Suppressor macrophage treated with lipopolysaccharide for 1 hour (primary cell): ENCODE measurements around the gene ASNS.
A peak's percentile ranks its signal among the peaks of the same experiment; 100 is the strongest.
"Not testable (repeated sequence)": the region's sequence is repeated elsewhere in the genome, so short reads cannot be mapped to it uniquely, and the experiment has no call there.

ENCODE experiments used
- DNase-seq, 3 donors: peaks; one replicate each; pipeline ENCODE4 v3.0.0-alpha.2; 2020 to 2022

The ASNS gene, protein sequence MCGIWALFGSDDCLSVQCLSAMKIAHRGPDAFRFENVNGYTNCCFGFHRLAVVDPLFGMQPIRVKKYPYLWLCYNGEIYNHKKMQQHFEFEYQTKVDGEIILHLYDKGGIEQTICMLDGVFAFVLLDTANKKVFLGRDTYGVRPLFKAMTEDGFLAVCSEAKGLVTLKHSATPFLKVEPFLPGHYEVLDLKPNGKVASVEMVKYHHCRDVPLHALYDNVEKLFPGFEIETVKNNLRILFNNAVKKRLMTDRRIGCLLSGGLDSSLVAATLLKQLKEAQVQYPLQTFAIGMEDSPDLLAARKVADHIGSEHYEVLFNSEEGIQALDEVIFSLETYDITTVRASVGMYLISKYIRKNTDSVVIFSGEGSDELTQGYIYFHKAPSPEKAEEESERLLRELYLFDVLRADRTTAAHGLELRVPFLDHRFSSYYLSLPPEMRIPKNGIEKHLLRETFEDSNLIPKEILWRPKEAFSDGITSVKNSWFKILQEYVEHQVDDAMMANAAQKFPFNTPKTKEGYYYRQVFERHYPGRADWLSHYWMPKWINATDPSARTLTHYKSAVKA

DNA sequence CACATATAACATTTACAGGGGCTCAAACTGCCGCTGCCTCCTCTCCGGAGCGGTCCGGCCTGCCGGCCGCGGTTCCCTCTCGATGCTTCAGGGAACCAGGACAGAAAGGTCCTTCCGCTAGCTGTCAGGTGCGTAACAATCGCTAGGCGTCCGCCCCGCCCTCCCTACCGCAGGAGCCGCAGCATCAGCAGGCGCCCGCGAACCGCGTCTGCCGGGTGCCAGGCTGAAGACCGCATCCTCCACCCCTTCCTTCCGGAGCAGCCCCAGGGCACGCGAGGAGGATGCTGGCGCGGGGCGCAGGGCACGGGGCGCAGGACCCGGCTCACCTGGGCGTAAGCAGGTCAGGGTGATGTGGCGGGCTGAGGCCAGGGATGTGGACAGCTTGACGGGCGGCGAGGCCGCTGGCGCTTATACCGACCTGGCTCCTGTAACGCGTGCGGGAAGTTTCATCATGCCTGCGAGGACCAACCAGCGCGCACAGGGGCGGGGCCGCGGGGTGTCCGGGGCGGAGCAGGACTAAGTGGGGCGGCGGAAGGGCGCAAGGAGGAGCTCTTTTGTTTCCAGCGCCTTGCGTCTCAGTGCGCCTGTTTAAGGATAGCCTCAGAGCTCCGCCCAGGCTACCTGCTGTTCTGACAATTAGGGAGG is at the start of gene ASNS:
TSS of gene ASNS (minus strand) at position 384 of the 645 bp plus-strand sequence. CDS start 3,252 bp downstream, outside the sequence.
- peak; percentile 84 to 92 (median 90) for DNase-seq

DNA sequence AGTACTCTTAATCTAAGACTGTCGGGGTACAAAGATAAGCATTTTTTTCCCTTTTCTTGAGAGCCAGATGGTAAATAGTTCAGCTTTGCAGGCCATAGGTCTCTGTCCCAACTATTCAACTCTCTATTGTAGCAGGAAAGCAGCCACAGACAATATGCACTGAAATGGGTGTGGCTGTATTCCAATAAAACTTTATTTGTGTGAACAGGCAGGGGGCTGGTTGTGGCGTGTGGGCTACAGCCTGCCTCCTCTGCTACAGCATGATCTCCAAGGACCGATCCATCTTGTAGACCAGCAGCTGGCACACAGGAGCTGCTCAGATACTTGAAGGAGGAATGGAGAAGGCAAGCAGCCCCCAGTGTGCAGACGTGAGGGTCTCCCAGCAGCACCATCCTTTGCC is 49.0 kb upstream of the ASNS start:
- not testable (repeated sequence) for DNase-seq

DNA sequence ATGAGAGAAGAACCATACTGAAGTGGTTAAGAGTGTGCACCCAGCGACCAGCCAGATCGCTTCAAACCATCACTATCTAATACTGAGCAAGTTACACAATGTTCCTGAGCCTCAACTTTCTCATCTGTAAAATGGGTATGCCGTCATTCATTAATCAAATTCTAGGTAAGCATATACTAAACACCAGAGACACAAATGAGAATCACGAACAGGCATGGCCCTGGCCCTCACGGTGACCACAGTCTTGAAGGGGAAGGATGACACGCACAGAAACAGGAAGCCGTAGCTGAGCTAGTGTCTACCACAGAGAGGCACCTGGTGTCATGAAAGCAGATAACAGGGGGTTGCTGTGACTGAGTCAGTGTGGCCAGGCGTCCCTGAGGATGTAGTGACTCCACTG is 43.1 kb upstream of the ASNS start:
- not testable (repeated sequence) for DNase-seq

DNA sequence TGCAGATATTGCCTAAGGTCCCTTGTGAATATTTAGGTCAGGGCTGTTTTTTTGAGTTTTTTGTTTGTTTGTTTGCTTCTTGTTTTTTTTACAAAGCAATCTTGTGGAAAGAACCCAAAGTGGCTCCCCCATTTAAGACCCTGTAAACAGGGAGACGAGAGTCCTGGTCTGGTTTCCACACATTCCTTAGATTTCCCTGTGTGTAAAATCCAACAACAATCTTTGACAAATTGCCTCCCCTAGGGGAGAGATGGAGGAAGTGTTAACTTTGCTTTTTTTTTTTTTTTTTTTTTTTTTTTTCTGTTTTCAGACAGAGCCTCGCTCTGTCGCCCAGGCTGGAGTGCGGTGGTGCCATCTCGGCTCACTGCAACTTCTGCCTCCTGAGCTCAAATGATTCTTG is 40.1 kb upstream of the ASNS start:
- DNase-seq = not testable (repeated sequence)

DNA sequence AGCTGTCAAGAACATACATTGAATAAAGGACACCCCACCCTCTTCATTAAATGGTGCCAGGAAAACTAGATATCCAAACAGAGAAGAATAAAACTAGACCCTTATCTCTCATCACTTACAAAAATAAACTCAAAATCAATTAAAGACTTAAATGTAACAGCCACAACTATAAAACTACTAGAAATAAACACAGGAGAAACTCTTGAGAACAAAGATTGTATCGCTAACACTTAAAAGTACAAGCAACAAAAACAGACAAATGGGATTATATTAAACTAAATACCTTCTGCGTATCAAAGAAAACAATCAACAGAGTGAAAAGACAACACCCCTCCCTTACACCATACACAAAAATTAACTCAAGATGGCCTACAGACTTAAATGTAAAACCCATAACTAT is 24.7 kb upstream of the ASNS start:
- not testable (repeated sequence) for DNase-seq

DNA sequence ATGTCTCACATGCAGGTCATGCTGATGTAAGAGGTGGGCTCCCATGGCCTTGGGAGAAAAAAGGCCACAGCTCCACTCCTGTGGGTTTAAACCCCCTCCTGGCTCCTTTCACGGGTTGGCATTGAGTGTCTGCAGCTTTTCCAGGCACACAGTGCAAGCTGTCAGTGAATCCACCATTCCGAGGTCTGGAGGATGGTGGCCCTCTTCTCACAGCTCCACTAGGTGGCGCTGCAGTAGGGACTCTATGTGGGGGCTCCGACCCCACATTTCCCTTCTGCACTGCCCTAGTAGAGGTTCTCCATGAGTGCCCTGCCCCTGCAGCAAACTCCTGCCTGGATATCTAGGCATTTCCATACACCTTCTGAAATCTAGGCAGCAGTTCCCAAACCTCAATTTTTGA is 19.5 kb upstream of the ASNS start:
- not testable (repeated sequence) for DNase-seq

DNA sequence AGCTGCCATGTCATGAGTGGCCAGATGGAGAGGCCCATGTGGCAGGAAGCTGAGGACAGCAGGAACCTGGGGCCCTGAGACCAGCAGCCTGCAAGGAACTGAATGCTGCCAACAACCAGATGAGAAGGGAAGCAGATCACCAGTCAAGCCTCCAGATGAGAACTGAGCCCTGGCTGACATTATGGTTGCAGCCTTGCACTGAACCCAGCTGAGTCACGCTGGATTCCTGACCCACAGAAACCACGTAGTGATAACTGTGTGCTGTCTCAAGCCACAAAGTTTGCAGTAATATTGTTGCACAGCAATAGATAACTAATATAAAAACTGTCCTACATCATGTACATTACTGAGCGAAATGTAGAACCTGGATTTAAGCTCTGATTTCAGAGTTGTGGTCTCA is 7.3 kb upstream of the ASNS start:
- not testable (repeated sequence) for DNase-seq

DNA sequence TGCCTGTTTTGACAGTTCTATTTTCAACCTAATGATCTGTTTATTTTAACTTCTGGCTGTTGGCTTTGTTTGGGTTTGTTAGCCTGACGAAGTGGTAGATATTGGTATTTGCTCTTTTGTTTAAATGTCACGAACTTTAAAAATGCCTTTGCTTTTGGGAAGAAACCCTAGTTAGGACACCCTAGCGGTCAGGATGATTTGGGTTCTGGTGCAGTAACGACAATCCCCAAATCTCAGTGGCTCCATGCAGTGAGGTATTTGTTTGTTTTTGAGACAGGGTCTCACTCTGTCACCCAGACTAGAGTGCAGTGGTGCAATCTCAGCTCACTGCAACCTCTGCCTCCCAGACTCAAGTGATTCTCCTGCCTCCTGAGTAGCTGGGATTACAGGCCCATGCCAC is 2.7 kb upstream of the ASNS start:
- not testable (repeated sequence) for DNase-seq

DNA sequence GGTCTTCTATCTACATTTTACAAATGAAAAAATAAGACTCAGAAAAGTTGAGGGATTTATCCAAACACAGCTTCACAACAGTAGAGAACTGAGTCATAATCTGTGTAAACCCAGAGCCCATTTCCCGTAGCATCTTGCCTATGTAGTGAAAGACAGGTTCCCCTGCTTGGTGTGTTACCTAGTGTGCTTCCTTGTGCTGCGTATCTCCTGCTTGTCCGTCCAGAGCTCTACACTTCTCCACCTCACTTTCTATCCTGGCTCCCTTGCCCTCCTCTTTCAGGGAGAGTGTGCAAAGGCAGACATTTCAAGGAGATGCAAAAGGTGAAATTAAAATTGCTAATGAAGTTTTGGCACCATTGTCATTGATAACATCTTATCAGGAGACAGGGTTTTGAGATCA is 1.4 kb upstream of the ASNS start:
- DNase-seq = no peak

DNA sequence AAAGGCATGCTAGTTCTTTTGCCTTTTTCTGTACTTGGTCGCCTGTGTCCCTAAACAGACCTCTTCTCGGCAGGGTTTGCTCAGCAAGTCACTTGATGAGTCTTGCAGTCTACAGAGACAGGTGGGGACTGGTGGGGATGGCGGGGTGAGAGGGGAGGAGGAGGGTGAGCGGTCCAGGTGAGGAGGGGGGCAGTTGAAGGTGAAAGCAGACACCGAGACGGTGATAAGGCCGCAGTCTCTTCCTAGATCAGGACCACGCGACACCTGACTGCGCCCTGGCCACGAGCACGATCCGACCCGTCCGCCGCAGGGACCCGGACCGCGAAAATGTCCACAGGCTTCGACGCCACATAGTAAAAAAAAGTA is 566 bp downstream of the ASNS start:
- no peak for DNase-seq

DNA sequence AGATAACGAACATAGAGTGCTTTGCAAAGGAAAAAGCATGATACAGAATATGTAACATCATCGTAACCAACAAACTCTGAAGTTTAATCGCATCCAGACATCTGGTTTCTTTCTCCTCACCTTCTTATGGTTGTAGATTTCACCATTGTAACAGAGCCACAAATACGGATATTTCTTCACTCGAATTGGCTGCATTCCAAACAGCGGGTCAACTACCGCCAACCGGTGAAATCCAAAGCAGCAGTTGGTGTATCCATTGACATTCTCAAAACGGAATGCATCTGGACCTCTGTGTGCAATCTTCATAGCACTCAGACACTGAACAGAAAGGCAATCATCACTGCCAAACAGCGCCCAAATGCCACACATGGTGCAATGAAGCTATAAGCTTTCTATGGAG is 3.4 kb downstream of the ASNS start:
- no peak for DNase-seq

DNA sequence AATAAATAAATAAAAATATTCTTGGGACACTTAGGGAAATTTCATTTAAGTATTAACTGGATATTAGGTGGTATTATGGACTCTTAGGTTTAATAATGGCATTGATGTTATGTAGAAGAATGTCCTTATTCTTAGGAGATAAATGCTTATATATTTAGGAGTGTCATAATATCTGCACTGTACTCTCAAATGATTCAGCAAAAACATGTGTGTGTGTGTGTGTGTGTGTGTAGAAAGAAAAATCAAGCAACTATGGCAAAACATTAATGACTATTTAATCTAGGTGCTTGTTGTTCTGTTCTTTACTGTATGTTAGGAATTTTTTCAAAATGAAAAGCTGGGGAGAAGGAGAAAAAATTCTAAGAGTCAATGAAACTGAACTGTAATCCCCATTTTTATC is 3.9 kb downstream of the ASNS start:
- DNase-seq = no peak

DNA sequence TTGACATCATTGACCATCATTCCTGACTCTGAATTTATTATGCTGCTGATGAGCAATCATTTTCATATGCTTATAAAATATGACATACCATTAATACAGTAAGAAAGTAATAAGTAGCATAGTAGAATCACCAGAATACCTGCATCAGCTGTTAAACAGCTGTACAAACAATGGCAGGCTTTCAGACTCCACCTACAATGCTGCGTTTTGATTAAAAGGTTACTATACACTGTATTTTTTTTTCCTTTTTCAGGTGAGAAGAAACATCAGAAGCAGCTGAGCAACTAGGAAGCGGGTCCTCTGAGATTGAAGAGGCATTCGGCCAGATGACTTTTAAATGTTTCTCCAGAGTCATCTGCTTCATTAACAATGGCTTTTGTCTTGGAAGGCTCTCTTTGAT is 7.1 kb downstream of the ASNS start:
- no peak for DNase-seq

DNA sequence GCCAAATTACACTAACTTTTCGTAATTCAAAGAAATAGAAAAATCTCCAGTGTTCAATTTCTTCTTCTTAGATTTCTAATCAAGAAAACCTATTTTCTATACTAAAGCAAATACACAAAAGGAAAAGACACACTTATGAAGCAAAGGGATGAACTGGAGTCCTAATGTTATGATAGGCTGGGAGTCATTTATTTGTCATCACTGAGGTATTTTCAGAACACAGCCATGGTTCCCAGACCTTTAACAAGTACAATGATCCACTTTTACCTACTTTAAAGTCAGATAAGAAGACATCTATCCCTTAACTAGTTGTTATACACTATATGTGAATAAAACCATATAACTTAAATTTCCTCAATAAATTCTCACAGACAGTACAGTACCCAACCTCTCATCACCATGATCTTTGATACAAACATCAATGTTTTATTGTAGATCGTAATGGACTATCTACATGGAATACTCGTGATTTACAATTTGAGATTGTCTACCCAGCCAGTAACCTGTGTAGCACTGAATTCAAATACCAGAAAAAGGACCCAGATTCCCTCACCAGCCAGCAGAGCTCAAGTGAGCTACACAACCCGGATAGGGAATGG is 12.5 kb downstream of the ASNS start:
- DNase-seq = no peak

DNA sequence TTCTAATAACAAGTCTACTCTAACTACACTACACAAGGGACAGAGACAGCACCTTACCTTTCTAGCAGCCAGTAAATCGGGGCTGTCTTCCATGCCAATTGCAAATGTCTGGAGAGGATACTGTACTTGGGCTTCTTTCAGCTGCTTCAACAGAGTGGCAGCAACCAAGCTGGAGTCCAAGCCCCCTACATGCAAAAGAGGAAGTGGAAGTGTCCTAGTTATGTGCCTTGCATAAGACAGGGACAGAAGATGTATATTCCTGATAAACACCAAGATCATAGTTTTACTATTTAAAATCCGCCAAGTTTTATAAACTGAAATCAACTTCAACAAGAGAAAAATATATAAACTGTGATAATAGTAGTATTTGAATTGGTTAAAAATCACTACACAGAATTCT is 14.0 kb downstream of the ASNS start:
- DNase-seq = no peak

DNA sequence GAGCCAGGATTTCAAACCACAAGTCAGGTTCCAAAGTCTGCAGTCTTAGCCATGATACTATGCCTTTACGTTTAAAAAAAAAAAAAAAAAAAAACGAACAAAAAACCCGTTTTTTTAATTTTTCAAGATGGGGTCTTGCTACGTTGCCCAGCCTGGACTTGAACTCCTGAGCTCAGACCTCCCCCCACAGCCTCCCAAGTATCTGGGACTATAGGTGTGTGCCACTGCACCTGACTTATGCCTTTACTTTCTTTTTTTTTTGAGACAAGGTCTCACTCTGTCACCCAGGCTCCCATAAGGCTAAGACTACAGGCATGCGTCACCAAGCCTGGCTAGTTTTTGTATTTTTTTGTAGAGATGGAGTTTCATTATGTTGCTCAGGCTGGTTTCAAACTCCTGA is 14.7 kb downstream of the ASNS start:
- no peak for DNase-seq

DNA sequence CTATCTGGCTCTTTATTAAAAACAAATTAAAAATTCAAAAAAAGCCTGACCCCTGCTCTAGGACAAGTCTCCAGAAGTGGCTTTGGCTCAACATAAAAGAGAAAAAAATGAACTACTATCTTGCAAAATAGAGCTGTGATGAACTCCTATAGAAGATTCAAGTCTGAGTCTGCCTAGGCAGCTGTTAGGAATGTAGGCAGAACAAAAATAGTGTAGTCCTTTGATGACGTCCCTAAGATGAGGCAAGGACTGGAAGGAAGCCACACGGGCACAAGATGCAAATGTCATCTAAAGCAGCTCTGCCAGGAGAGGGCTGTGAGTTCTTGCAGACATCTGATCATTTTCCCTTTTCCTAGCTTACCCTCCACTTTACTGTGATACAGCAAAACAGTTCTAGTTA is 20.5 kb downstream of the ASNS start:
- no peak for DNase-seq

DNA sequence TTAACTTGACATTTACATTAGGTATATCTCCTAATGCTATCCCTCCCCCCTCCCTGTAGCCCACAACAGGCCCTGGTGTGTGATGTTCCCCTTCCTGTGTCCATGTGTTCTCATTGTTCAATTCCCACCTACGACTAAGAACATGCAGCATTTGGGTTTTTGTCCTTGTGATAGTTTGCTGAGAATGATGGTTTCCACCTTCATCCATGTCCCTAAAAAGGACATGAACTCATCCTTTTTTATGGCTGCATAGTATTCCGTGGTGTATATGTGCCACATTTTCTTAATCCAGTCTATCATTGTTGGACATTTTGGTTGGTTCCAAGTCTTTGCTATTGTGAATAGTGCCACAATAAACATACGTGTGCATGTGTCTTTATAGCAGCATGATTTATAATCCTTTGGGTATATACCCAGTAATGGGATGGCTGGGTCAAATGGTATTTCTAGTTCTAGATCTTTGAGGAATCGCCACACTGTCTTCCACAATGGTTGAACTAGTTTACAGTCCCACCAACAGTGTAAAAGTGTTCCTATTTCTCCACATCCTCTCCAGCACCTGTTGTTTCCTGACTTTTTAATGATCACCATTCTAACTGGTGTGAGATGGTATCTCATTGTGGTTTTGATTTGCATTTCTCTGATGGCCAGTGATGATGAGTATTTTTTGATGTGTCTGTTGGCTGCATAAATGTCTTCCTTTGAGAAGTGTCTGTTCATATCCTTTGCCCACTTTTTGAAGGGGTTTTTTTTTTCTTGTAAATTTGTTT is 21.8 kb downstream of the ASNS start:
- DNase-seq = not testable (repeated sequence)

DNA sequence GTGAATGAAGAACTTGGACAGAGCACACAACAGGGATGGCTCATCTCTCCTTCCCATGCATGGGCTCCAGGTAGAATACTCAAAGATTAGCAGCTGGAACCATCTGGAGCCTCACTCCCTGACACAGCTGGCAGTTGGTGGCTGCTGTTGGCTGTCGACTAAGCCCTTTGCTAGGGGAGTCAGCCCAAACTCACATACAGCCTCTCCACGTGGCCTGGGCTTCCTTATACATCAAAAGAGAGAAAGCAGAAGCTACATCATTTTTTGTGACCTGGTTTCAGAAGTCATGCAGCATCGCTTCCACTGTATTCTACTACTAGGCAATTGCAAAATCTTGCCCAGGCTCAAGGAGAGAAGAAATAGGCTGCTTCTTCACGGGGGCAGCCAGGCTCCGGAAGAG is 24.4 kb downstream of the ASNS start:
- DNase-seq = no peak

DNA sequence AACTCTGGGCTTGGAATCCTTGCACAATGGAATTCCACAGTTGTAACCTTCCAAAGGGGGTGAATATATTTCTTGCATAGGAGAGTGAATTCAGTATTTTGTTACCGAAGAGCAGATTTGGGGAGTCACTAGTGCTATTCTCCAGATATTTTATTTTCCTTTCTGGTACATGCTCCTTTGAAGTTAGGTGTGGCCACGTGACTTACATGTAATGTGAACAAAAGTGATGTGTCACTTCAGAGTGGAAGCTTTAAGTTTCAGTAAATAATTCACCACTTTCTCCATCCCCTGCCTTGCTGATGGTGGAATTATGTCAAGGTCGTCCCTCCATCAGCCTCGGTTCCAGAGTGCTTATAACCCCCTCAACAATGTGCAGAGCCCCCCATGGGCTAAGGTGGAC is 25.3 kb downstream of the ASNS start:
- DNase-seq = no peak

DNA sequence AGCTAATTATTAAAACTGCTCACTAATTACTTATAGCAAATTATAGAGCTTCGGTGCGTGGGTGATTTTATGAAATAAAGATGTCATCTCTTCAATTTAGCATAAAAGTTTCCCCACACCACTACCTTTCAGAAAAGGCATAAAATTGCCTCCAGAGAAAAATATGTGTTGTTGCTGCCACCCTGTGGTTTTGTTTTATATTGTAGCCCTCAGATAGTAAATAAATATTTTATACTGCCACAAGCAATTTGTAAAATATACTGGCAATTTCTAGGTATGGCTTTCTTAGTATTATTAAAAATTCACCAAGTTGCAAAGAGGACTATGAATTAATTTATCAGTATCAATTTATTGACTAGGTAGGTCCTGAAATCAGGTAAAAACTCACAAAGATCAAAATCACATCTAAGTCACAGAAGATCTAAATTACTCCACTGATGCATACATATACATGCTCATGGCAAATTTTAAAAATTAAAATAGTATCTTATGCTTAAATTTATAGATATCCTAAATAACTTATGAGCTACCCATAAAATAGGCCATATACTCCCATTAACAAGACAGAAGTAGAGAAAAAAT is 26.5 kb downstream of the ASNS start:
- DNase-seq = peak; percentile 29 to 40 (median 29)

DNA sequence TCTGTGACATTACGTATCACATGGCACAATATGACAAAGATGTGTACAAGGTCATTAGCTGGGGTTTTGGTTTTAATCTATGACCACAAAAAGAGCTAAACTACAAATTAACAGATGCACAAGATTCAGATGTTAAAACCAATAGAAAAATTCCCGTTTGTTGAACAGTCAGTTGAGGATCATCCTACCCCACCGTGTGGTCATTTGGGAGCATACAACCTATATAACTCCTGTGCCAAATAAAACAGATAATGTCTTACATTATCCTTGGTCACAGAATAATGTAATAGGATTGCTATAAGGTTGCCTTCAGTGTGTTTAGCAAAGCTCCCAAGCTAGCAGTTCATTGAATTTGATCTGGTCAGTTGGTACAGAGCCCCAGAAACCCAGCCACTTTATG is 28.2 kb downstream of the ASNS start:
- no peak for DNase-seq
